Non-pigmented ciliary epithelial cell (primary cell): ENCODE measurements around the gene KCNN4.
"Not testable (repeated sequence)": the region's sequence is repeated elsewhere in the genome, so short reads cannot be mapped to it uniquely, and the experiment has no call there.

Source experiments
- DNase-seq: peaks from one replicate; pipeline ENCODE4 v3.0.0-alpha.2; 2010; ENCODE audit warnings: low read depth

KCNN4 gene

GRCh38 chr19:43774103-43774939 lies 6.5 kb downstream of the KCNN4 start:
- no peak for DNase-seq

GRCh38 chr19:43773725-43774102 lies 7.1 kb downstream of the KCNN4 start:
- no peak for DNase-seq

DNA sequence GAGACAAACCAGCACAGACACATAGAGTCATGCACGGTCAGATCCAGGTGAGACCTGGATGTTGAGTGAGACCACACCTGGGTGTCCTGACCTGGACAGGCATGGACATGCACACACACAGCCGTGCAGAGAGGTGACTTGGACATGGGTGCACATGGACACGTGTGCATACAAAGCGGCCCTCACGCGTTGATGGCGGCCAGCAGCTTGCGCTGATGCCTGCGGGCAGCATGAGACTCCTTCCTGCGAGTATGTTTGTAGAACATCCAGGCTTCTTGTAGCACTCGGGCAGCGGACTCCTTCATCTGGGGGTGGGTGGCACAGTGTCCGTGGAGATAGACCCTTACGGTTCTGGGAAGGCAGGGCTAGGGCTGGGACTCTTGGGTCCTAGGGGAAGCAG lies 11.5 kb downstream of the KCNN4 start:
- DNase-seq, result no peak

DNA sequence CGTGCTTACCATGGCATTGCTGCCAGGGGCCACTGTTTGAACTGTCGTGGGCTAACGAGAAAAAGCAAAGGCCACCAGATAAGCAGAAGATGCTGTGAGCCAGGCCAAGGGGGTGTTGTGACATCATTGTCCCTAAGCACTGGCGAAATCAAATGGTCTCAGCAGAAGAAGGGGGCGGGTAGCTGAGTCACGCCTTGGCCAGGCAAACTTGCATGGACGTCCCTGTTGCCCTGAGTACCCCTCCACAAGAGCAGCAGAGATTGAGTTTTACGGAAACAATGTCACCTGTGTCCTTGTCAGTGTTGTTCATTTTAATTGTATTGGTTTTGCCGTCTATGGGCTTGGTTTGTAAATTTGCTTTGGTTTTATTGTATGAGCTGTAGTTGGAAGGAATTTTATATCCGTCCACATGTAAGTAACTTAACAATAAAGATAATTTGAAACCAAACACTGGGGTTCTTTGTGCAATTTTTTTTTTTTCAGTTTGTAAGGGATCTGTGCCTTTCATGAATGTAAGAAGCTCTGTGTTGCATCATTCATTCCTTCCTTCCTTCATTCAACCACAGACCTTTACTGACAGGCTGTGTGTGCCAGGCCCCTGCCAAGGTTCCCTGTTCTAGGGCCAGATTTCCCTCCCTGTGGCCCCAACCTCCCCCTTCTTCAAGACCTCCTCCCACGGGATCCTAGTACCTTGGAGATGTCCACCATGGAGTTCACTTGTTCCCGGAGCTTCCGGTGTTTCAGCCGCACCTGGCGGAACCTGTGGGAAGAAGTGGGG lies 12.3 kb downstream of the KCNN4 start:
- DNase-seq, result no peak

- no peak for DNase-seq
Measured at GRCh38 chr19:43767818-43768217, 13.0 kb downstream of the KCNN4 start.

- DNase-seq, result no peak
Measured at GRCh38 chr19:43767316-43767715, 13.5 kb downstream of the KCNN4 start.

DNA sequence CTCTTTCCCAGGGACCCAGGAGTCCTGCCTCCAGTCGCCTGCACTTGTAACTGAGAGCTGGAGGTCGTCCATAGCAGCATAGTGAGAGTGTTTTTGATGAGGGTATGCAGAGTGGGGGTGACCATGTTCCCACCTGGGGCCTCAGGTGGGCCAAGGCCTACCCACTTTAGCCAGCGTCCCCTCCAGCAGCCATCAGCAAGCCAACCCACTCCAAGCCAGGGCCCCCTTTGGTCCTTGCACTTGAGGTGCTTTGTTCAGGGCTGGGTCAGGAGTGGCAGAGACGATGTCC lies 14.1 kb downstream of the KCNN4 start:
- no peak for DNase-seq

DNA sequence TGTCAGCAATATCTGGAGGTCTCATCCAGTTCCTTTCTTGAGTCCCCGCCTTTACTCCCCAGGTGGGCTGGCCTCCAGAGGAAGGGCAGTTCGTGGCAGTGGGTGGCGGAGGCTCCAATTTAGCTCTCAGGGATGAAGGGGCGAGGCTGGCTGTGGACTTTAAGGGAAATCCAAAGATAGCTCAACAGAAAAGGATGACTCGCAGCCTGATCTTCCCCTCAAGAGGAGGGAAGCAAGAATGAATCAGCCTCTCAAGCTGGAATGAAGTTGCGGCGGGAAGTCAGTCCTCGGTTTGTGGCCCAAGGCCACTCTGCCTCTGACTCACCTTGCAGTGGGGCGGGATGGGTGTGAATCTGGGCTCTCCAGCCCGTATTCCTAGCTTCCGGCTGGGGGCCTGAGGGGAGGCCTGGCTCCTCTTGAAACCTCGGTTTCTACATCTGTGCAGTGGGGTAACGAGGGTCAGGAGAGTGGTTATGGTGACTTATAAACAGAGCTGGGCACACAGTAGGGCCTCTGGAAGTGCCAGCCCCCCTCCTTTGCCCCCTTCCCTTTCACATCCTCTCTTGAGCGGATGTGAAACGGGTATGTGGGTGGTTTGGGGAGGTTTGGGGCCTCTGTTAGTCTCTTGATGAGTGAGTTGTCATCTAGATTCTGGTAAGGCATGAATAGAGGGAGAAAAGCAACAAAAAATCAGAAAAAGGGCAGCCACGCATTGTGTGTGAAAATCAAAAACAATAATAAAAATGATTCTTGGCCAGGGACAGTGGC lies 15.5 kb downstream of the KCNN4 start:
- DNase-seq, result peak; percentile 94

GRCh38 chr19:43764684-43765083 lies 16.1 kb downstream of the KCNN4 start:
- DNase-seq, result not testable (repeated sequence)

GRCh38 chr19:43763473-43763939 lies 17.3 kb downstream of the KCNN4 start:
- no peak for DNase-seq

GRCh38 chr19:43762814-43763213 lies 18.0 kb downstream of the KCNN4 start:
- DNase-seq, result no peak

DNA sequence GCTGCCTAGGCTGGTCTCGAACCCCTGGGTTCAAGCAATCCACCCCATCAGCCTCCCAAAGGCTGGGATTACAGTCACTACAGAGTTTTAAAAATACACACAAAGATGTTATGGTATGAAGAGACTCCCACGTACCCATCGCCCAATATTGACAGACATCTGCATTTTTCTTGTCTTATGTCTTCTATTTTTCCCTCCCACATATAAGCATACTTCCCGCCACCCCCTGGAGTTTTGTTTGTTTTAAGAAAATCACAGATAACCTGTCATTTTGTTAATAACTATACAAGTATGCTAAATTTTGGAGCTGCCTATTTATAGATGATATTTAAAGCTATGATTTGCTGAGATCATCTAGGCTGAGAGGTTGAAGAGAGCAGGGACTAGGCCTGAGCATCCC lies 19.8 kb downstream of the KCNN4 start:
- DNase-seq, result no peak

- peak; percentile 51 for DNase-seq
Measured at GRCh38 chr19:43759515-43759914, 21.3 kb downstream of the KCNN4 start.

GRCh38 chr19:43755256-43755801 lies 25.4 kb downstream of the KCNN4 start:
- no peak for DNase-seq

DNA sequence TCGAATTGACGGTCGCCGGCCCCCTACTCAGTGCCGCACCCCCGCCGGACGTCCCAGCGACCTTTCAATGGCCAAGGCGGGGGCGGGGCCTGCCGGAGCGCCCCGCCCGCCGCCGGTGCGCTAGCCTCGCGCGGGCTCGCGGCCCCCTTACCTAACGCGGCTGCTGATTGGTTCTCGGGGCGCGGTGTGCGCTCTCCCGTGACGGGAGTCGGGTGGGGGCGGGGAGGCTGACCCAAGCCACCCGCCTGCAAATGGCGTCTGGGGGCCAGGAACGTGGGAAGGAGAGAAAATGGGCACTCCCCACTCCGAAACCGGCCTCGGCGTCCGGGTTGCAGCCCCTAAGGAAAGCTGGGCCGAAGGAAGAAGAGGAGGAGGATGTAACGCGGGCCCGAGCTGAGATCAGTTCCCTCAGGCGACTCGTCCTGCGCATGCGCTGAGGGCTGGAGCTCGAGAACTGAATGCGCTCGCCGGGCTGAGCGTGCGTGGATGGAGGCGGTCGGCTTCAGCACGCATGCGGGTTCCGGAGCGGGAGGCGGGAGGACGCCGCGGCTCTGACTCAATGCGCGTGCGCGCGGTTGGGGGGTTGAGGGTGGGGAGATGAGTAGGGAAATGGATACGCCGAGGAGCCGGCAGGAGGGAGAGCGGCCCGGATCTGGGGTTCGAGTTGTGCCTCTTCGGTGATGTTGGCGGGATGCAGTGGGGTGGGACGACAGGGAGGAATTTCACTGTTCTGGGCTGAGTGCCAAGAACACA lies 26.1 kb downstream of the KCNN4 start, which contains the start of gene SMG9:
Gene SMG9, minus strand, starts transcription at position 460 of the 753 bp plus-strand sequence. CDS start 4,221 bp downstream, outside the sequence.
- peak; percentile 77 for DNase-seq

- DNase-seq, result peak; percentile 13
Measured at GRCh38 chr19:43754253-43754502, 26.6 kb downstream of the KCNN4 start.

- DNase-seq, result no peak
Measured at GRCh38 chr19:43752287-43752875, 28.4 kb downstream of the KCNN4 start.

DNA sequence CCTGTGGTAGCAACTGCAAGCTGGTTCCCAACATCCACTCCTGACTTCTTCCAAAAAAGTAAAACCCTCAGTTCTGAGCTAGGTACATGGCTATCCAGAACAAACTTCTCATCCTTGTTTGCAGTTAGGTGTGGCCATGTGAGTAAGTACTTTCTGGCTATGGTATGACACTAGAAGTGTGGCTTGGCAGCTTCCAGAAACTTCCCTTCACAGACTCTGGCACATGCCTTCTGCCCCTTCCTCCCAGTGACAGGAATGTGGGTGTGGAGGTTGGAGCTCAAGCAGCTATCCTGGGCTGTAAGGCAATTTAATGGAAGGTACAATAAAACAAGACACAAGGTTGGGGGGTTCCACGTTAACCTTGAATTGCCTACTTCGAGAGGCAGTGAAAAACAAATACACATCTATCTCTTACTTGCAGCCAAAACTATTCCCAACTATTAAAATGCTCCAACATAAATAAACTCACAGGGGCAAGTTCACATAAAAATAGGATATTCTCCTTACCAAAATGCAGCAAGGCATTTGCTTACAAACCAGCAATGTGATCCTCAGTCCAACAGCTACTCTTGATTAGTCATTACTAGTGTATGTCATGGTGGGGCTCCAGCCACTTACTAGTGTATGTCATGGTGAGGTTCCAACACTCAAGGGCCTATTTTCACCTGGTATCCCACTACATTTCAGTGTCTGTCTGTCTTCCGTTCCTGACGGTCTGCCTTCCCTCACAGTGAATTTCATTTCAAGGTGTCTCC lies 29.1 kb downstream of the KCNN4 start:
- DNase-seq, result peak; percentile 23

DNA sequence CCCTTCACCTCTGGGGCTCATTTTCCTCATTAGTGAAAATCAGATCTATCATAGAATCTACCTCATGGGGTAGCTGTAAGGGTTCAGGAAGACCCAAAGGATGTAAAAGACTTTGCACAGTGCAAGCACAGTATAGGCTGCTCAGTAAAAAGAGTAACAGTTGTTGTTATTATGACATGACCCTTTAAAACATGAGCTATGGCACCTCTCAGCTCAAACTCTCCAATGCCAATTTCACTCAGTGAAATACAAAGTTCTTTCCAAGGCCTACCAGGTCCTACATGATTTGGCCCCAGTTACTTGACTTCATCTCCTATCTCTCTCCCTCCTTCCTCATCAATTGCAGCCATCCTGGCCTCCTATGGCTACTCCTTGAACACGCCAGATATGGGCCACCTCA lies 30.9 kb downstream of the KCNN4 start:
- no peak for DNase-seq

- no peak for DNase-seq
Measured at GRCh38 chr19:43749152-43749551, 31.6 kb downstream of the KCNN4 start.

DNA sequence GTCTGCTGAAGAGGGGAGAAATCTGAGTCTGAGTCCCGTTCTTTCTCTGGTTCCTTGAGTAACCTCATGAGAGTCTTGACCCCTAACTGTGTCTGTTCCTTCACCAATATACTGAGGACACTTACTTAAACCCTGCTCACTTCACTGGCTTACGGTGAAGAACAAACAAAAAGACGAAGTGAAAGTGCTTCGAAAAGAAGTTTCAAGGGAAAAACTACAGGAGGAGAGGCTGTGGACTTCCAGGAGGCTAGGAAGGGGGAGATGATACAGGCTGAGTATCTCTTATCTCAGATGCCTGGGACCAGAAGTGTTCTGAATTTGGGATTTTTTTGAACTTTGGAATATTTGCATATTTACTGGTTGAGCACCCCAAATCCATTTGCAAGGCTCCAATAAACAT lies 32.1 kb downstream of the KCNN4 start:
- no peak for DNase-seq
